K562 (cell line): Measurements from ENCODE around the gene HLA-DQB1. TPM values are rescaled to one million over a fixed set of nuclear protein-coding genes. Genes with fewer than 3 reads are reported as not detected.

ENCODE experiments used
- CEBPG ChIP-seq, 3 experiments: fragments of 200-800 bp in 1 of 3; sonication (Bioruptor generic) in 1 of 3; sonication (generic) in 1 of 3; formaldehyde crosslinking in 1 of 3; IDR thresholded peaks in 2 of 3; conservative IDR thresholded peaks in 1 of 3; 2 replicates each; pipeline versions ENCODE4 v1.6.1 to v1.8.0; 2016 to 2022; ENCODE audit warnings: missing compliant biosample characterization in 2 of 3, missing genetic modification characterization in 2 of 3, mild to moderate bottlenecking in 1 of 3, missing genetic modification reagents in 1 of 3
- CTCF ChIP-seq, 3 experiments: IDR thresholded peaks in 2 of 3; conservative IDR thresholded peaks in 1 of 3; 2 replicates each; pipeline ENCODE4 v1.5.1; 2011 to 2012; ENCODE audit warnings: low read length in 3 of 3, mild to moderate bottlenecking in 3 of 3, control low read depth in 2 of 3, improper control_type of control experiment in 1 of 3, inconsistent platforms in 1 of 3, low read depth in 1 of 3, mixed read lengths in 1 of 3, moderate library complexity in 1 of 3; ENCODE audit not compliant: insufficient read depth in 2 of 3
- GTF2F1 ChIP-seq: IDR thresholded peaks from 2 replicates; pipeline ENCODE4 v1.6.1; 2011; ENCODE audit warnings: low read depth, low read length, improper control_type of control experiment
- HES1 ChIP-seq: fragments of 450-650 bp; IDR thresholded peaks from 2 replicates; pipeline ENCODE4 v1.6.1; 2016; ENCODE audit warnings: low read depth, mild to moderate bottlenecking, moderate library complexity
- RAD21 ChIP-seq, 2 experiments: fragments of 250-450 bp in 1 of 2; fragments of 450-650 bp in 1 of 2; sonication (Bioruptor Pico) in 1 of 2; formaldehyde crosslinking in 1 of 2; IDR thresholded peaks in 1 of 2; conservative IDR thresholded peaks in 1 of 2; 2 replicates each; pipeline versions ENCODE4 v1.4.0 to v1.8.0; 2020 to 2022; ENCODE audit warnings: mild to moderate bottlenecking in 2 of 2, moderate library complexity in 1 of 2
- SMAD1 ChIP-seq: fragments of 150-350 bp; IDR thresholded peaks from 2 replicates; pipeline ENCODE4 v1.6.1; 2014; ENCODE audit warnings: low read length, low read depth; ENCODE audit not compliant: partially characterized antibody
- ZNF184 ChIP-seq: sonication (generic); formaldehyde crosslinking; IDR thresholded peaks from 2 replicates; pipeline ENCODE4 v1.5.0; 2020; ENCODE audit warnings: missing genetic modification reagents
- ZNF41 ChIP-seq: fragments of 250-450 bp; sonication (Bioruptor Pico); conservative IDR thresholded peaks from 2 replicates; pipeline ENCODE4 v1.4.0; 2020; ENCODE audit warnings: mild to moderate bottlenecking
- polyA plus RNA-seq, 8 experiments: library from polyadenylated mRNA; depleted of rRNA in 4 of 8; stranded (reverse) in 5 of 8; unstranded in 3 of 8; fragments of >200 nt; fragmentation: Nextera tagmentation in 2 of 8; fragmentation: Illumina TruSeq in 1 of 8; extraction: Ambion mirVana in 2 of 8; extraction: Trizol in 1 of 8; gene quantifications; 2 replicates each; pipeline versions ENCODE4 v1.2.1 to v1.2.3, GENCODE V29; 2011 to 2014; ENCODE audit warnings: inconsistent platforms in 1 of 8, missing spikeins in 1 of 8
- total RNA-seq, 7 experiments: library from RNA; depleted of rRNA in 6 of 7; stranded (reverse); fragments of >200 nt in 6 of 7; fragmentation: Illumina TruSeq in 2 of 7; extraction: Trizol in 2 of 7; gene quantifications; 2 replicates each; pipeline versions ENCODE4 v1.2.1 to v1.2.3, GENCODE V29; 2011 to 2021; ENCODE audit warnings: low replicate concordance in 1 of 7
- TF ChIP-seq, protein P1 (sequence below): fragments of 450-650 bp; formaldehyde crosslinking; IDR thresholded peaks from 2 replicates; pipeline ENCODE4 v1.4.0; 2022; ENCODE audit warnings: mild to moderate bottlenecking, moderate library complexity

Gene HLA-DQB1
- total and polyA plus RNA-seq, 9 of the 15 experiments (the other 6 are each of a cell fraction or from before 2014, with no cell fraction given) = 0.29 TPM; not detected in 8

- TF ChIP-seq, protein P1, sequence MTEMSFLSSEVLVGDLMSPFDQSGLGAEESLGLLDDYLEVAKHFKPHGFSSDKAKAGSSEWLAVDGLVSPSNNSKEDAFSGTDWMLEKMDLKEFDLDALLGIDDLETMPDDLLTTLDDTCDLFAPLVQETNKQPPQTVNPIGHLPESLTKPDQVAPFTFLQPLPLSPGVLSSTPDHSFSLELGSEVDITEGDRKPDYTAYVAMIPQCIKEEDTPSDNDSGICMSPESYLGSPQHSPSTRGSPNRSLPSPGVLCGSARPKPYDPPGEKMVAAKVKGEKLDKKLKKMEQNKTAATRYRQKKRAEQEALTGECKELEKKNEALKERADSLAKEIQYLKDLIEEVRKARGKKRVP (CRISPR knock-in tag) = 0 out of 2 replicates have a peak, but pooled peaks have one; percentile 52
- no peak for TF ChIP-seq GTF2F1
- no peak for TF ChIP-seq SMAD1
- peak; percentile 80 to 84 for TF ChIP-seq RAD21 (CRISPR knock-in tag; conservative IDR thresholded peaks at IDR 0.05 in 1 of 2, IDR thresholded peaks at IDR 0.05 in 1 of 2)
- TF ChIP-seq ZNF41 = no peak
- TF ChIP-seq ZNF184 = no peak
- no peak for TF ChIP-seq CEBPG (CRISPR knock-in tag; IDR thresholded peaks at IDR 0.05)
- peak; percentile 15 to 57; a peak in 2 of 4 replicates for TF ChIP-seq CEBPG (tag; conservative IDR thresholded peaks at IDR 0.05 in 1 of 2, IDR thresholded peaks at IDR 0.05 in 1 of 2)
- peak; percentile 66 to 81 (median 78) for TF ChIP-seq CTCF (IDR thresholded peaks at IDR 0.05 in 2 of 3, conservative IDR thresholded peaks at IDR 0.05 in 1 of 3; ENCODE audit: insufficient read depth in 2 of 3, low read depth in 1 of 3, low read length in 3 of 3)
- TF ChIP-seq HES1 = no peak
Measured at GRCh38 chr6:32700391-32701040, 34.1 kb upstream of the HLA-DQB1 start (continued).
